Spleen (tissue), 11 donors: Measurements from ENCODE around the gene SNX1. TPM values are rescaled to one million over a fixed set of nuclear protein-coding genes. Genes with fewer than 3 reads are reported as not detected.

Experiments used
- DNase-seq: peaks from one replicate; pipeline ENCODE4 v3.0.0-alpha.2; 2020
- H3K27ac ChIP-seq, 8 donors: fragments of 200-600 bp; sonication (generic) in 7 of 8; 1 replicate in 4 of 8; 2 replicates in 4 of 8; pipeline versions ENCODE4 v1.5.0 to v1.8.0; 2016 to 2021; ENCODE audit warnings: inconsistent platforms in 4 of 8, mild to moderate bottlenecking in 4 of 8, moderate library complexity in 1 of 8
- H3K27me3 ChIP-seq, 7 donors: fragments of 200-600 bp; sonication (generic) in 6 of 7; replicated peaks in 1 of 7; 1 replicate in 4 of 7; 2 replicates in 3 of 7; pipeline versions ENCODE4 v1.5.0 to v1.8.0; 2016 to 2021; ENCODE audit warnings: inconsistent platforms in 3 of 7, mild to moderate bottlenecking in 1 of 7
- H3K36me3 ChIP-seq, 6 donors: fragments of 200-600 bp; sonication (generic) in 5 of 6; 1 replicate in 4 of 6; 2 replicates in 2 of 6; pipeline versions ENCODE4 v1.5.0 to v1.8.0; 2016 to 2021; ENCODE audit warnings: inconsistent platforms in 2 of 6
- H3K4me1 ChIP-seq, 6 donors: fragments of 200-600 bp; sonication (generic) in 5 of 6; 1 replicate in 3 of 6; 2 replicates in 3 of 6; pipeline versions ENCODE4 v1.5.0 to v1.8.0; 2016 to 2021; ENCODE audit warnings: inconsistent platforms in 3 of 6
- H3K4me3 ChIP-seq, 8 donors: fragments of 200-600 bp; sonication (generic) in 7 of 8; 1 replicate in 4 of 8; 2 replicates in 4 of 8; pipeline versions ENCODE4 v1.5.0 to v1.8.0; 2016 to 2021; ENCODE audit warnings: inconsistent platforms in 4 of 8, mild to moderate bottlenecking in 4 of 8, moderate library complexity in 2 of 8
- H3K9me3 ChIP-seq, 8 donors: fragments of 200-600 bp; sonication (generic) in 7 of 8; 1 replicate in 4 of 8; 2 replicates in 4 of 8; pipeline versions ENCODE4 v1.5.0 to v1.8.0; 2016 to 2021; ENCODE audit warnings: inconsistent platforms in 4 of 8
- POLR2A ChIP-seq, 3 donors: fragments of 450-650 bp; IDR thresholded peaks; one replicate each; pipeline ENCODE4 v1.5.1; 2017; ENCODE audit warnings: antibody characterized with exemption in 3 of 3, mild to moderate bottlenecking in 1 of 3
- POLR2AphosphoS5 ChIP-seq, 3 donors: sonication (generic); formaldehyde crosslinking; IDR thresholded peaks; one replicate each; pipeline ENCODE4 v1.5.1; 2017; ENCODE audit warnings: antibody characterized with exemption in 3 of 3
- WGBS, 5 donors: extraction: QIAGEN DNeasy Blood & Tissue Kit in 3 of 5; methylation state at CpG; one replicate each; pipeline versions ENCODE4 v1.1.5 to v1.1.7; 2013 to 2018; 5-methylcytosine and 5-hydroxymethylcytosine counted together
- intact Hi-C: fragments of 100-400 bp; cut with DNase I; formaldehyde crosslinking; loops from one replicate; pipeline ENCODE4 v1.15.0; 2023; ENCODE audit warnings: low total_unique reads
- polyA plus RNA-seq, 3 donors: library from polyadenylated mRNA; stranded (reverse); fragments of 200-250 nt; gene quantifications; one replicate each; pipeline ENCODE4 v1.2.1, GENCODE V29; 2013
- total RNA-seq, 7 donors: library from RNA; depleted of rRNA in 3 of 7; stranded (reverse); fragments of >200 nt in 3 of 7; fragmentation: NEBNext Ultra II Directional in 4 of 7; extraction: Animal tissue kit (Norgen Biotek cat#: 25700) in 4 of 7; gene quantifications; one replicate each; pipeline versions ENCODE4 v1.1.0 to v1.2.1, GENCODE V29; 2016 to 2021
- TF ChIP-seq, protein P1 (sequence below), 11 experiments: fragments of 200-600 bp in 7 of 11; fragments of 450-650 bp in 4 of 11; sonication (generic) in 4 of 11; IDR thresholded peaks in 8 of 11; conservative IDR thresholded peaks in 3 of 11; 1 replicate in 7 of 11; 2 replicates in 4 of 11; pipeline versions ENCODE4 v1.4.0 to v1.8.0; 2016 to 2021; ENCODE audit warnings: antibody characterized with exemption in 11 of 11, inconsistent platforms in 4 of 11, mild to moderate bottlenecking in 1 of 11
- donor health status: healthy with polysubstance abuse.
- donor health status: DM: no; HTN: no; CAD: no; lungs with moderate emphysema.
- donor health status: DM: no; HTN: no; CAD: no.
- donor health status: Bipolar disorder and iron deficiency.
- donor health status: healthy.
- donor health status: DM: no; HTN: no; CAD: no.
- donor health status: DM: yes; HTN: yes; CAD: no.

Gene SNX1
- total and polyA plus RNA-seq, 10 donors, result 45.5 to 161 (median 112) TPM

DNA sequence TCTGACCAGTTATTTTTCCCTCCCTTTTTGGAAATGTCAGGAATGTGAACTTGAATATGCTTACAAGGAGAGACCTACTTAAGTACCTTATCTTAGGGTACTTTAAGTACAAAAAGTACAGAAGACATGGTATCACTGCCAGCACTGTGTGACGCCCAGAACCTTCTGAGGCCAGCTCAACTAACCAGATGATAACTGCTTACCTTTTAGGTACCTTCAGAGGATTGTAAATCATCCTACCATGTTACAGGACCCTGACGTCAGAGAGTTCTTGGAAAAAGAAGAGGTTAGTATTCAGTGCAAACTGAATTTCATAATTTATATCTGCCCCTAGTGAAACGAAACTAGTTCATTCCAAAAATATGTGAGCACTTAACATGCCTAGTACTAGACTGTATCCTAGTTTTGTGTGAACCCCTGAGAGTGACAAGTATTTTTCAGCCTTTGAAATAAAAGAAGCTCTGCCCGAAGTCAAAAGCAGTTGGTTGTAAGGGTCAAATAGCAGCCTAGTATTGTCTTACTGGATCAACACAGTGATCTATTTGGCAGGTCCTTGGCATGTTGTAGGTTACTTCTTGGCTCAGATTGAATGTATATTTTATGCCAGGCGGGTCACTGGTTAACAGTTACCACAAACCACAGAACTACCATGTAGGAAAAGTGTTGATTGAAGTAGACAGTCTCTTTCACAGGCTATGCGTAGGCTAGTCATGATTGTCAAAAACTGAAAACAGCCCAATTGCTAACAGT lies 31.9 kb downstream of the SNX1 start:
- Histone ChIP-seq H3K4me3 (no peak overlapping the region), H3K27me3 (no peaks in the 10 kb centered on the region), H3K9me3 (no peaks in the 10 kb centered on the region), H3K27ac (no peak overlapping the region), H3K4me1 (peaks cover 0 to 3% (median 0%) of the 10 kb centered on the region in 6 donors), H3K36me3 (peaks cover 18 to 100% (median 99%) of the 10 kb centered on the region in 6 donors)
- intact Hi-C loops, result no loop called here
- WGBS, 5 donors, result 85 to 93% (median 89%) methylated on average over 6 of the region's 6 CpGs
- DNase-seq, result no peak
- TF ChIP-seq POLR2AphosphoS5 (IDR thresholded peaks at IDR 0.05) (no peak), POLR2A (IDR thresholded peaks at IDR 0.05) (no peak)
- TF ChIP-seq, protein P1, sequence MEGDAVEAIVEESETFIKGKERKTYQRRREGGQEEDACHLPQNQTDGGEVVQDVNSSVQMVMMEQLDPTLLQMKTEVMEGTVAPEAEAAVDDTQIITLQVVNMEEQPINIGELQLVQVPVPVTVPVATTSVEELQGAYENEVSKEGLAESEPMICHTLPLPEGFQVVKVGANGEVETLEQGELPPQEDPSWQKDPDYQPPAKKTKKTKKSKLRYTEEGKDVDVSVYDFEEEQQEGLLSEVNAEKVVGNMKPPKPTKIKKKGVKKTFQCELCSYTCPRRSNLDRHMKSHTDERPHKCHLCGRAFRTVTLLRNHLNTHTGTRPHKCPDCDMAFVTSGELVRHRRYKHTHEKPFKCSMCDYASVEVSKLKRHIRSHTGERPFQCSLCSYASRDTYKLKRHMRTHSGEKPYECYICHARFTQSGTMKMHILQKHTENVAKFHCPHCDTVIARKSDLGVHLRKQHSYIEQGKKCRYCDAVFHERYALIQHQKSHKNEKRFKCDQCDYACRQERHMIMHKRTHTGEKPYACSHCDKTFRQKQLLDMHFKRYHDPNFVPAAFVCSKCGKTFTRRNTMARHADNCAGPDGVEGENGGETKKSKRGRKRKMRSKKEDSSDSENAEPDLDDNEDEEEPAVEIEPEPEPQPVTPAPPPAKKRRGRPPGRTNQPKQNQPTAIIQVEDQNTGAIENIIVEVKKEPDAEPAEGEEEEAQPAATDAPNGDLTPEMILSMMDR (IDR thresholded peaks at IDR 0.05 in 8 of 11, conservative IDR thresholded peaks at IDR 0.05 in 3 of 11), result no peak

GRCh38 chr15:64130159-64130558 lies 34.4 kb downstream of the SNX1 start:
- DNase-seq, result no peak
- TF ChIP-seq, protein P1 (IDR thresholded peaks at IDR 0.05 in 8 of 11, conservative IDR thresholded peaks at IDR 0.05 in 3 of 11), result no peak
- TF ChIP-seq POLR2AphosphoS5 (IDR thresholded peaks at IDR 0.05) (no peak), POLR2A (IDR thresholded peaks at IDR 0.05) (no peak)
- Histone ChIP-seq H3K9me3 (no peaks in the 10 kb centered on the region), H3K4me3 (no peak overlapping the region), H3K4me1 (peaks cover 0 to 13% (median 0%) of the 10 kb centered on the region in 6 donors), H3K27ac (no peak overlapping the region), H3K27me3 (no peaks in the 10 kb centered on the region), H3K36me3 (peaks cover 19 to 100% (median 99%) of the 10 kb centered on the region in 6 donors)
- intact Hi-C loops, result no loop called here
- WGBS, 5 donors, result 92 to 99% (median 97%) methylated on average over 3 of the region's 3 CpGs

DNA sequence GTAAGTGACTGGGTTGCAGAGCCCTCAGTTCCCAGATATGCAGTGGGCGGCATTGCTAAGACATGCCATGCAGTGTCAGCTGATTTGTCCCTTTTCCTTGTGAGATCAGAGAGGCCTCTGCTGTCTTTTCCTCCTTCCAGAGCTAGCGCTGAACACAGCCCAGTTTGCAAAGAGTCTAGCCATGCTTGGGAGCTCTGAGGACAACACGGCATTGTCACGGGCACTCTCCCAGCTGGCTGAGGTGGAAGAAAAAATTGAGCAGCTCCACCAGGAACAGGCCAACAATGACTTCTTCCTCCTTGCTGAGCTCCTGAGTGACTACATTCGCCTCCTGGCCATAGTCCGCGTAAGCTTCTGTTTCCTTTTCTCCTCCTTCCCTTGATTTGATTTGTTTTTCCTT lies 35.8 kb downstream of the SNX1 start:
- peaks cover 22 to 100% (median 99%) of the 10 kb centered on the region in 6 donors for H3K36me3 ChIP-seq
- intact Hi-C loops, result no loop called here
- no peaks in the 10 kb centered on the region for H3K9me3 ChIP-seq
- H3K4me1 ChIP-seq, result peaks cover 0 to 17% (median 0%) of the 10 kb centered on the region in 6 donors
- H3K27me3 ChIP-seq, result no peaks in the 10 kb centered on the region
- H3K27ac ChIP-seq, result no peak overlapping the region
- H3K4me3 ChIP-seq, result no peak overlapping the region
- DNase-seq, result no peak
- TF ChIP-seq POLR2AphosphoS5 (IDR thresholded peaks at IDR 0.05) (no peak), POLR2A (IDR thresholded peaks at IDR 0.05) (no peak)
- TF ChIP-seq, protein P1 (IDR thresholded peaks at IDR 0.05 in 8 of 11, conservative IDR thresholded peaks at IDR 0.05 in 3 of 11), result no peak
- 93 to 99% (median 97%) methylated on average over 7 of the region's 7 CpGs for whole genome bisulfite sequencing, 5 donors

GRCh38 chr15:64132217-64132616 lies 36.4 kb downstream of the SNX1 start:
- Histone ChIP-seq H3K9me3 (no peaks in the 10 kb centered on the region), H3K4me1 (peaks cover 0 to 23% (median 2%) of the 10 kb centered on the region in 6 donors), H3K27me3 (no peaks in the 10 kb centered on the region), H3K4me3 (no peak overlapping the region), H3K36me3 (peaks cover 22 to 100% (median 99%) of the 10 kb centered on the region in 6 donors), H3K27ac (no peak overlapping the region)
- no peak for DNase-seq
- intact Hi-C loops, result no loop called here
- TF ChIP-seq POLR2AphosphoS5 (IDR thresholded peaks at IDR 0.05), result no peak
- TF ChIP-seq POLR2A (IDR thresholded peaks at IDR 0.05), result no peak
- TF ChIP-seq, protein P1 (IDR thresholded peaks at IDR 0.05 in 8 of 11, conservative IDR thresholded peaks at IDR 0.05 in 3 of 11), result no peak
- WGBS, 5 donors, result 86 to 98% (median 95%) methylated on average over 4 of the region's 4 CpGs
